ENCODE data around the gene RABGAP1L.

The RABGAP1L gene

GRCh38 chr1:174391716-174392115, 232.4 kb downstream of the RABGAP1L start:
- TF ChIP-seq MYC (IDR thresholded peaks at IDR 0.05; ENCODE audit: low read depth, low read length), result no peak
- TF ChIP-seq MAX (IDR thresholded peaks at IDR 0.05; ENCODE audit: low read depth, low read length), result no peak
- no peak for TF ChIP-seq POLR2A (IDR thresholded peaks at IDR 0.05; ENCODE audit: extremely low read depth, insufficient read length)
- TF ChIP-seq CTCF (IDR thresholded peaks at IDR 0.05; ENCODE audit: low read depth, low read length), result no peak
- DNase-seq (ENCODE audit: low read depth), result no peak
- H3K4me3 ChIP-seq (ENCODE audit: low read depth, low read length), result no peak overlapping the region

GRCh38 chr1:174393885-174394284, 234.6 kb downstream of the RABGAP1L start:
- TF ChIP-seq CTCF (IDR thresholded peaks at IDR 0.05; ENCODE audit: low read depth, low read length) (no peak), MAX (IDR thresholded peaks at IDR 0.05; ENCODE audit: low read depth, low read length) (no peak), MYC (IDR thresholded peaks at IDR 0.05; ENCODE audit: low read depth, low read length) (no peak), POLR2A (IDR thresholded peaks at IDR 0.05; ENCODE audit: extremely low read depth, insufficient read length) (no peak)
- DNase-seq (ENCODE audit: low read depth), result no peak
- H3K4me3 ChIP-seq (ENCODE audit: low read depth, low read length), result no peak overlapping the region

GRCh38 chr1:174397261-174397660, 237.9 kb downstream of the RABGAP1L start:
- H3K4me3 ChIP-seq (ENCODE audit: low read depth, low read length), result no peak overlapping the region
- no peak for DNase-seq (ENCODE audit: low read depth)
- TF ChIP-seq MYC (IDR thresholded peaks at IDR 0.05; ENCODE audit: low read depth, low read length) (no peak), POLR2A (IDR thresholded peaks at IDR 0.05; ENCODE audit: extremely low read depth, insufficient read length) (no peak), CTCF (IDR thresholded peaks at IDR 0.05; ENCODE audit: low read depth, low read length) (no peak), MAX (IDR thresholded peaks at IDR 0.05; ENCODE audit: low read depth, low read length) (no peak)

GRCh38 chr1:174398246-174398645, 238.9 kb downstream of the RABGAP1L start:
- no peak for DNase-seq (ENCODE audit: low read depth)
- H3K4me3 ChIP-seq (ENCODE audit: low read depth, low read length), result no peak overlapping the region
- TF ChIP-seq MYC (IDR thresholded peaks at IDR 0.05; ENCODE audit: low read depth, low read length) (no peak), POLR2A (IDR thresholded peaks at IDR 0.05; ENCODE audit: extremely low read depth, insufficient read length) (no peak), MAX (IDR thresholded peaks at IDR 0.05; ENCODE audit: low read depth, low read length) (no peak), CTCF (IDR thresholded peaks at IDR 0.05; ENCODE audit: low read depth, low read length) (no peak)

GRCh38 chr1:174399211-174399610, 239.9 kb downstream of the RABGAP1L start:
- no peak overlapping the region for H3K4me3 ChIP-seq (ENCODE audit: low read depth, low read length)
- DNase-seq (ENCODE audit: low read depth), result no peak
- no peak for TF ChIP-seq CTCF (IDR thresholded peaks at IDR 0.05; ENCODE audit: low read depth, low read length)
- no peak for TF ChIP-seq MAX (IDR thresholded peaks at IDR 0.05; ENCODE audit: low read depth, low read length)
- no peak for TF ChIP-seq MYC (IDR thresholded peaks at IDR 0.05; ENCODE audit: low read depth, low read length)
- no peak for TF ChIP-seq POLR2A (IDR thresholded peaks at IDR 0.05; ENCODE audit: extremely low read depth, insufficient read length)

GRCh38 chr1:174401075-174401474, 241.8 kb downstream of the RABGAP1L start:
- no peak overlapping the region for H3K4me3 ChIP-seq (ENCODE audit: low read depth, low read length)
- TF ChIP-seq MYC (IDR thresholded peaks at IDR 0.05; ENCODE audit: low read depth, low read length) (no peak), POLR2A (IDR thresholded peaks at IDR 0.05; ENCODE audit: extremely low read depth, insufficient read length) (no peak), CTCF (IDR thresholded peaks at IDR 0.05; ENCODE audit: low read depth, low read length) (no peak), MAX (IDR thresholded peaks at IDR 0.05; ENCODE audit: low read depth, low read length) (no peak)
- DNase-seq (ENCODE audit: low read depth), result no peak
